ENCODE data around the gene ZDHHC22. TPM values are rescaled to one million over a fixed set of nuclear protein-coding genes. Genes with fewer than 3 reads are reported as not detected.

Gene ZDHHC22, protein sequence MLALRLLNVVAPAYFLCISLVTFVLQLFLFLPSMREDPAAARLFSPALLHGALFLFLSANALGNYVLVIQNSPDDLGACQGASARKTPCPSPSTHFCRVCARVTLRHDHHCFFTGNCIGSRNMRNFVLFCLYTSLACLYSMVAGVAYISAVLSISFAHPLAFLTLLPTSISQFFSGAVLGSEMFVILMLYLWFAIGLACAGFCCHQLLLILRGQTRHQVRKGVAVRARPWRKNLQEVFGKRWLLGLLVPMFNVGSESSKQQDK
- polyA plus RNA-seq (2013): not detected

DNA sequence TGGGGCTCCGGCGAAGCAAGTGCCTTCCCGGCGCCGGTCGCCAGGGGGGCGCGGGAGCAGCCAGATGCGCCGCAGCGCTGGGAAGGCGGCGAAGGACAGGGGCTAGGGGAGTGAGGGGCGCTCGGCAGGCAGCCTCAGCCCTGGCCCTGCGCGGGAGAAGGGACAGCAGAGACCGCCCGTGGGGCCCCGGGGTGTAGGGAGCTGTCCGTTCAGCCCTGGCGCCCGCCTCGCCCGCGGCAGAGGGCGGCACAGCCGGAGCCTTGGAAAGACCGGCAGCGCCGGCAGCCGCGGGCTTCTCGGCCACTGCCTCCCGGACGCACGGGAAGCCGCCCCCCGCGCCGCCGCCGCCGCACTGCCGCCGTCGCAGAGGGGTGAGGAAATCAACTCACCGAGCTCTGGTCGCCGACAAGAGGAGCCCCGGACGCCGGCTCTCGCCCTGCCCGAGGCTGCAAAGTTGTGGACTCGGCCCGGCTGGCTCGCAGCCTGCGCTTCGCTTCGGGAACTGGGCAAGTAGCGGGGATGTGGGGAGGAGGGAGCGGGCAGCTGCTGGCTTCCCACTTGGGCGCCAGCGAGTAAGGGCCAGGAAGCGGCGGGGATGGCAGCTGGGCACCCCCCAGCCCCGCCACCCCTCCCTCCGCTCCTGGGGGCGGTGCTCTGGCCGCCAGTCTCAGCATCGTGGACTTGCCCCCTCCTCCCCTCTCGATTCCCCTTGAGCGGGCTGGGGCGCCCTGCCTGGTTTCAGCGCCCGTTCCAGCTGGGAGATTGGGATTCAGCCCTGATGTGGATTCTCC, at the start of gene ZDHHC22:
Gene ZDHHC22, minus strand, starts transcription at position 578 of the 791 bp plus-strand sequence. CDS start 2,053 bp downstream, outside the sequence.
- peaks cover 0 to 93% (median 72%) of the 10 kb centered on the region in 5 experiments for H3K27me3 ChIP-seq (replicated peaks in 2 of 5; ENCODE audit: control insufficient read depth in 4 of 5, insufficient read depth in 5 of 5, low read length in 4 of 5)

DNA sequence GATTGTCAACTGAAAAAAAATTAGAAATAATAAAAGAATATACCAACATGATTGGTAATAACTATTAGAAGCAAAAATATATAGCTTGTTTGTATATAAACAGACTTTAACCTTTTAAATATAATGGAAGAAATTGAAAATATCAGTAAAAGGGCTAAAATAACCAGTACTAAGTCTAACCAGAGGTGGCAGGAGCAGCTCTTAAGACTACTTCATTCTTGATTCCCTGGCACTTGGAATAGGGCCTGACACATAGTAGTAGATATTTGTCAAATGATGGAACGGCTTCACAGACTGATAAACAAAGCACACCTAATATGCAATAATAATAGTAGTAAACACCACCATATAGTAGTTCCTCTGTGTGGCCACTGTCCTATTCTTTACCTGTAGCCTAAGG, 49.4 kb upstream of the ZDHHC22 start:
- Histone ChIP-seq H3K36me3 (ENCODE audit: control insufficient read depth in 4 of 4, insufficient read depth in 4 of 4, low read length in 3 of 4) (no peaks in the 10 kb centered on the region), H3K27me3 (replicated peaks in 2 of 5; ENCODE audit: control insufficient read depth in 4 of 5, insufficient read depth in 5 of 5, low read length in 4 of 5) (peaks cover 0 to 1% (median 0%) of the 10 kb centered on the region in 5 experiments), H3K4me1 (ENCODE audit: control extremely low read depth in 1 of 4, control insufficient read depth in 4 of 4, insufficient read depth in 4 of 4, low read length in 3 of 4) (no peaks in the 10 kb centered on the region), H3K27ac (ENCODE audit: insufficient read depth in 1 of 2, low read depth in 1 of 2, low read length in 2 of 2, poor library complexity in 1 of 2, severe bottlenecking in 2 of 2) (no peak overlapping the region), H3K4me3 (ENCODE audit: control insufficient read depth in 1 of 7, extremely low read depth in 1 of 7, insufficient read depth in 4 of 7, low read depth in 2 of 7, low read length in 6 of 7) (no peak overlapping the region), H3K9me3 (ENCODE audit: control extremely low read depth in 1 of 5, control insufficient read depth in 4 of 5, insufficient read depth in 2 of 5, low read depth in 1 of 5, low read length in 4 of 5) (no peaks in the 10 kb centered on the region)
- DNase-seq: no peak
- CTCF ChIA-PET: interaction anchor here (1.4 to 1.9 kb wide), 3 partner anchors 9 to 21 kb away, joined by 3 to 6 read pairs (median 6); partner anchors contain the start of gene TMEM63C
- no CpG with 5 or more reads among the region's 1 CpG for WGBS (ENCODE audit: insufficient coverage)
- POLR2A ChIA-PET: interaction anchor here (0.5 kb wide), 1 partner anchor 68 kb away, joined by 4 read pairs; no protein-coding TSS in a partner anchor

More for the DNA sequence above, at the start of gene ZDHHC22:
- peak within 1 kb of the TSS; percentile 17 to 71 (median 52) for H3K4me3 ChIP-seq (ENCODE audit: control insufficient read depth in 1 of 7, extremely low read depth in 1 of 7, insufficient read depth in 4 of 7, low read depth in 2 of 7, low read length in 6 of 7)
- CTCF ChIA-PET: interaction anchor here (1.2 to 6.7 kb wide), 4 partner anchors 10 to 89 kb away, joined by 3 to 58 read pairs (median 6); no protein-coding TSS in a partner anchor
- POLR2A ChIA-PET: no interaction called here
- H3K4me1 ChIP-seq (ENCODE audit: control extremely low read depth in 1 of 4, control insufficient read depth in 4 of 4, insufficient read depth in 4 of 4, low read length in 3 of 4): peaks cover 0 to 34% (median 30%) of the 10 kb centered on the region in 4 experiments
- H3K36me3 ChIP-seq (ENCODE audit: control insufficient read depth in 4 of 4, insufficient read depth in 4 of 4, low read length in 3 of 4): no peaks in the 10 kb centered on the region
- peak in 2 of 3 donors; percentile 48 to 59 for DNase-seq
- H3K9me3 ChIP-seq (ENCODE audit: control extremely low read depth in 1 of 5, control insufficient read depth in 4 of 5, insufficient read depth in 2 of 5, low read depth in 1 of 5, low read length in 4 of 5): no peaks in the 10 kb centered on the region
- under 1% methylated on average over 63 of the region's 77 CpGs for WGBS (ENCODE audit: insufficient coverage)
- H3K27ac ChIP-seq (ENCODE audit: insufficient read depth in 1 of 2, low read depth in 1 of 2, low read length in 2 of 2, poor library complexity in 1 of 2, severe bottlenecking in 2 of 2): no peak within 1 kb of the TSS

DNA sequence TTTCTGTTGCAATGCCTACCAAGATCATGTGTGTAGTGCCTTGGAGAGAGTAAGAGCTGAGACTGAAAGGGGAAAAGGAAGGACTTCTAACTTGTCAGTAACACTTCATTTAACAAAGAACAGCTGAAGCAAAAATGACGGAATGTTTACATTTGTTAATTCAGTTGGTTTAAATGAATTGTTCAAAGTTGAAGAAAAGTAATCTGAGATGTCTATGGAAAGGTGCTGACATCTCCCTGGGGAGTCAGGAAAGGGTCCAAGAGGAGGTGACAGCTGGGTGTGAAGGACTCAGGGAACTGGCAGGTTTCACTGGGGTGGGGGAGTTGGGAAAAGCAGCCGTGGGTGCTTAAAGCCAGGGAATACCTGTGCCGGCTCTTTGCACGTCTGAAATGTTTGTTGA, 47.9 kb upstream of the ZDHHC22 start:
- Histone ChIP-seq H3K4me3 (ENCODE audit: control insufficient read depth in 1 of 7, extremely low read depth in 1 of 7, insufficient read depth in 4 of 7, low read depth in 2 of 7, low read length in 6 of 7) (no peak overlapping the region), H3K9me3 (ENCODE audit: control extremely low read depth in 1 of 5, control insufficient read depth in 4 of 5, insufficient read depth in 2 of 5, low read depth in 1 of 5, low read length in 4 of 5) (no peaks in the 10 kb centered on the region), H3K4me1 (ENCODE audit: control extremely low read depth in 1 of 4, control insufficient read depth in 4 of 4, insufficient read depth in 4 of 4, low read length in 3 of 4) (peaks cover 0 to 4% (median 2%) of the 10 kb centered on the region in 4 experiments), H3K36me3 (ENCODE audit: control insufficient read depth in 4 of 4, insufficient read depth in 4 of 4, low read length in 3 of 4) (no peaks in the 10 kb centered on the region), H3K27ac (ENCODE audit: insufficient read depth in 1 of 2, low read depth in 1 of 2, low read length in 2 of 2, poor library complexity in 1 of 2, severe bottlenecking in 2 of 2) (no peak overlapping the region), H3K27me3 (replicated peaks in 2 of 5; ENCODE audit: control insufficient read depth in 4 of 5, insufficient read depth in 5 of 5, low read length in 4 of 5) (no peaks in the 10 kb centered on the region)
- ChIA-PET POLR2A (no interaction called here), CTCF (interaction anchor here (1.9 kb wide), 1 partner anchor 8 kb away, joined by 6 read pairs; the partner anchor contains the start of gene TMEM63C)
- 90% methylated on average over 3 of the region's 4 CpGs for WGBS (ENCODE audit: insufficient coverage)
- no peak for DNase-seq

DNA sequence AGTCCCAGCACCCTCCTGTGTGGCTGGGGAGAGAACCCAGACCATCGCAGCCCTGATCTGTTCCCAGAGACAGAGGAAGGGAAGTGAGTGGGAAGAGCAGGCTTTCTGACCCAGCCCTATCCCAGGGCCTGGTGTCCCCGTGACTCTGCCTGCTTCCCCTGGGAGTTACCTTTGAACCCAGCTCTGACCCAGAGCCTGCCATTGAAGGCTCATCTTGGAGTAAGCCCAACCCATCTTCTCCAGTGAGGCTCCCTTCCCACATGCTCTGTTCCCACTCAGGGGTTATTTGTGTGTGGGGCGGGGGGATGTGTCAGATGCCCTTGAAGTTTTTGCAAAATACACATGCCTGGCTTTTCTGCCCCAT, 46.0 kb upstream of the ZDHHC22 start:
- H3K27ac ChIP-seq (ENCODE audit: insufficient read depth in 1 of 2, low read depth in 1 of 2, low read length in 2 of 2, poor library complexity in 1 of 2, severe bottlenecking in 2 of 2): no peak overlapping the region
- ChIA-PET POLR2A (no interaction called here), CTCF (interaction anchor here (1.3 kb wide), 1 partner anchor 34 kb away, joined by 4 read pairs; no protein-coding TSS in a partner anchor)
- no peaks in the 10 kb centered on the region for H3K9me3 ChIP-seq (ENCODE audit: control extremely low read depth in 1 of 5, control insufficient read depth in 4 of 5, insufficient read depth in 2 of 5, low read depth in 1 of 5, low read length in 4 of 5)
- H3K4me1 ChIP-seq (ENCODE audit: control extremely low read depth in 1 of 4, control insufficient read depth in 4 of 4, insufficient read depth in 4 of 4, low read length in 3 of 4): peaks cover 0 to 13% (median 6%) of the 10 kb centered on the region in 4 experiments
- no peak for DNase-seq
- no peaks in the 10 kb centered on the region for H3K36me3 ChIP-seq (ENCODE audit: control insufficient read depth in 4 of 4, insufficient read depth in 4 of 4, low read length in 3 of 4)
- WGBS (ENCODE audit: insufficient coverage): 91% methylated on average over 3 of the region's 3 CpGs
- H3K27me3 ChIP-seq (replicated peaks in 2 of 5; ENCODE audit: control insufficient read depth in 4 of 5, insufficient read depth in 5 of 5, low read length in 4 of 5): no peaks in the 10 kb centered on the region
- H3K4me3 ChIP-seq (ENCODE audit: control insufficient read depth in 1 of 7, extremely low read depth in 1 of 7, insufficient read depth in 4 of 7, low read depth in 2 of 7, low read length in 6 of 7): no peak overlapping the region

DNA sequence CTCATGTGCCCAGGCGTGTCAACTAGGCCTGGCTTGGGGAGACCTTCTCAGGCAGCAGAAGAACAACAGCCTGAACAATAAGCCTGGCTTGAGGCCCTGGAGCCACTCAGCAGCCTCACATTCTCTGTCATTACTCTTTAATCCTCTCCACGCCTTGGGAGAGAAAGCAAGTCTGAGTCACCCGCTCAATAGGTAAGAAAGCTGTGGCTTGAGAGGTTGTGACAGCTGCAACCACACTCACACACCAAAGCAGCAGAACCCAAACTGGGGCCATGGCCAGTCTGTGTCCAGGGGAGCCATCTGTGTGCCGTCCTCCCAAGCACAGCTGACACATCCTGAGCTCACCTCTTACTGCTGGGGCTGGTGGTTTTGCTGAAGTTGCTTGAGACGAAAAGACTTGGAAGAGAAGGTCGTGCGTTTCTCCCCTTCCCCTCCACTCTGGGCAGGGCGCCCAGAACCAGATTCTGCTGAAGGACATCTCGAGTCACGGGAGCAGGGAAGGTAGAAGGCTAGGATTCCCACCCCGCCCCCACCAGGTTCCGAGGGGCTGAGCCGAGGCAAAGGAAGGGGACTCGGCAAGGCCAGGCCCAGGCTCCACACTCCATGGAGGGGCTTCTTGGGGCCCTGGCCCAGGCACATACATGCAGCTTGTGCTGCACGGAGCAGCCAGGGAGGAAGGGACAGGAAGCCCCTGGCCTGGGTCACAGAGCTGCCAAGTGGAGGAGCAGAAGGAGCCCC, 45.5 kb upstream of the ZDHHC22 start:
- H3K9me3 ChIP-seq (ENCODE audit: control extremely low read depth in 1 of 5, control insufficient read depth in 4 of 5, insufficient read depth in 2 of 5, low read depth in 1 of 5, low read length in 4 of 5): no peaks in the 10 kb centered on the region
- no peak for DNase-seq
- peaks cover 0 to 1% (median 0%) of the 10 kb centered on the region in 5 experiments for H3K27me3 ChIP-seq (replicated peaks in 2 of 5; ENCODE audit: control insufficient read depth in 4 of 5, insufficient read depth in 5 of 5, low read length in 4 of 5)
- H3K4me1 ChIP-seq (ENCODE audit: control extremely low read depth in 1 of 4, control insufficient read depth in 4 of 4, insufficient read depth in 4 of 4, low read length in 3 of 4): peaks cover 2 to 19% (median 11%) of the 10 kb centered on the region in 4 experiments
- POLR2A ChIA-PET: no interaction called here
- no peak overlapping the region for H3K4me3 ChIP-seq (ENCODE audit: control insufficient read depth in 1 of 7, extremely low read depth in 1 of 7, insufficient read depth in 4 of 7, low read depth in 2 of 7, low read length in 6 of 7)
- 93% methylated on average over 11 of the region's 15 CpGs for WGBS (ENCODE audit: insufficient coverage)
- no peaks in the 10 kb centered on the region for H3K36me3 ChIP-seq (ENCODE audit: control insufficient read depth in 4 of 4, insufficient read depth in 4 of 4, low read length in 3 of 4)
- H3K27ac ChIP-seq (ENCODE audit: insufficient read depth in 1 of 2, low read depth in 1 of 2, low read length in 2 of 2, poor library complexity in 1 of 2, severe bottlenecking in 2 of 2): no peak overlapping the region
- CTCF ChIA-PET: interaction anchor here (1.1 kb wide), 1 partner anchor 90 kb away, joined by 4 read pairs; no protein-coding TSS in a partner anchor

DNA sequence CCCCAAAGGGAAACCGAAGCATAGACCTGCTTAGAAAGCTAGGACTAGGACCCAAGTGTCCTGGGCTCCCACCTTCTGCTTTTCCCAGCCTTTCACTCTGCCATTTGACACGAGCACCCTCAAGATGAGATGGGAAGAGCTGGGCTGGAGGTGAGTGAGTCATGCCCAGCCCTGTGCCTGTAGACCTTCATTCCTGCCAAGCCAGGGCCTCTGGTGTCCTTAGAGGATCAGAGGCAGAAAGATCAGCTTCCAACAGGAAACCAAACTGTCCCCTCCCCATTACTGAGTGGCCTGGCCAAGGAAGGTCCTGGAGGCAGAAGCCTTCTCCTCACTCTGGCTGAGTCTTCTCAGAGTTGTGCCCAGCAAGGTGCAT, 43.5 kb upstream of the ZDHHC22 start:
- ChIA-PET CTCF (interaction anchor here (0.7 to 2.3 kb wide), 2 partner anchors 24 to 28 kb away, joined by 3 to 7 read pairs; no protein-coding TSS in a partner anchor), POLR2A (no interaction called here)
- Histone ChIP-seq H3K36me3 (ENCODE audit: control insufficient read depth in 4 of 4, insufficient read depth in 4 of 4, low read length in 3 of 4) (no peaks in the 10 kb centered on the region), H3K4me3 (ENCODE audit: control insufficient read depth in 1 of 7, extremely low read depth in 1 of 7, insufficient read depth in 4 of 7, low read depth in 2 of 7, low read length in 6 of 7) (no peak overlapping the region), H3K27me3 (replicated peaks in 2 of 5; ENCODE audit: control insufficient read depth in 4 of 5, insufficient read depth in 5 of 5, low read length in 4 of 5) (peaks cover 0 to 5% (median 0%) of the 10 kb centered on the region in 5 experiments), H3K4me1 (ENCODE audit: control extremely low read depth in 1 of 4, control insufficient read depth in 4 of 4, insufficient read depth in 4 of 4, low read length in 3 of 4) (peaks cover 2 to 31% (median 23%) of the 10 kb centered on the region in 4 experiments), H3K9me3 (ENCODE audit: control extremely low read depth in 1 of 5, control insufficient read depth in 4 of 5, insufficient read depth in 2 of 5, low read depth in 1 of 5, low read length in 4 of 5) (no peaks in the 10 kb centered on the region), H3K27ac (ENCODE audit: insufficient read depth in 1 of 2, low read depth in 1 of 2, low read length in 2 of 2, poor library complexity in 1 of 2, severe bottlenecking in 2 of 2) (no peak overlapping the region)
- no peak for DNase-seq
- 94% methylated on average over 2 of the region's 2 CpGs for WGBS (ENCODE audit: insufficient coverage)
